Stomach (tissue), 4 donors: Measurements from ENCODE around the gene CRYBG2.

Experiments used
- POLR2A ChIP-seq, 4 donors: fragments of 450-650 bp; IDR thresholded peaks; one replicate each; pipeline ENCODE4 v1.6.1; 2016; ENCODE audit warnings: antibody characterized with exemption in 4 of 4, control low read depth in 2 of 4, mild to moderate bottlenecking in 1 of 4, moderate library complexity in 1 of 4
- POLR2AphosphoS5 ChIP-seq, 3 donors: sonication (generic); formaldehyde crosslinking; IDR thresholded peaks; one replicate each; pipeline ENCODE4 v1.6.1; 2016; ENCODE audit warnings: antibody characterized with exemption in 3 of 3

GRCh38 chr1:26291433-26291832 lies 62.5 kb downstream of the CRYBG2 start:
- TF ChIP-seq POLR2A (IDR thresholded peaks at IDR 0.05), result no peak
- no peak for TF ChIP-seq POLR2AphosphoS5 (IDR thresholded peaks at IDR 0.05)
